Limb (tissue), 2 donors: Measurements from ENCODE around the gene KIF12.
"Not testable (repeated sequence)": the region's sequence is repeated elsewhere in the genome, so short reads cannot be mapped to it uniquely, and the experiment has no call there.

Experiments
- DNase-seq, 2 donors: peaks; one replicate each; pipeline ENCODE4 v3.0.0-alpha.2; 2016; ENCODE audit errors: extremely low spot score in 2 of 2

The KIF12 gene

GRCh38 chr9:114048533-114049415 is 50.3 kb downstream of the KIF12 start:
- DNase-seq: peak in 1 of 2 donors; percentile 14

- DNase-seq: peak in 1 of 2 donors; percentile 14
Observed at GRCh38 chr9:114047717-114048116, 51.4 kb downstream of the KIF12 start.

DNA sequence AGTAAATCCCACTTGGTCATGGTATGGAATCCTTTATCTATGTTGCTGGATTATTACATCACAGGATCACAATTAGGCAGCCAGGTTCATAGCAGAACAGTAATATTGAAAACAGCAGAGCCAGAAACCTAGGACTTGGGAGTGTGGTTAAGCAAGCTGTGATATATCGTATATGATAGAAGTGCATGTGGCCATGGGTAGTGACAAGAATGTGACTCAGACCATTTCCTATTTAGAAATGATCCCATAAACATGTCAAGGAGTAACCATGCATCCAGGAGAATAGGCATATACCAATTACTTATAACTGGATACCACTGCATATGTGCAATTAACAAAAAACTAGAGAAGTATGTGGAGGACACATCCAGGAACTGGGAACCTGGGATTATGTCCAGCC is 52.2 kb downstream of the KIF12 start:
- no peak for DNase-seq

DNA sequence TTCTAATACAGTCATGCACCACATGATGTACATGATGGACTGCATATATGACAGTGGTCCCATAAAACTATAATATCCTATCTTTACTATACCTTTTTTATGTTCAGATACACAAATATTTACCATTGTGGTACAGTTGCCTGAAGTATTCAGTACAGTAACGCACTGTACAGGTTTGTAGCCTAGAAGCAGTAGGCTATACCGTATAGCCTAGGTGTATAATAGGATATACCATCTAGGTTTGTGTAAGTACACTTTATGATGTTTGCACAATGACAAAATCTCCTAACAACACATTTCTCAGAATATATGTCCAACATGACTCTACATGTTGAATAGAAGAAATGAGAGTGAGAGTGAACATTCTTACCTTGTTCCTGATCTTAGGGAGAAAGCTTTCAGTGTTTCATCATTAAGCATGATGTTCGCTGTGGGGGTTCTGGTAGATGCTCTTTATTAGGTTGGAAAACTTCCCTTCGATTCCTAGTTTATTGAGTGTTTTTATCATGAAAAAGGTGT is 52.8 kb downstream of the KIF12 start:
- DNase-seq: no peak

GRCh38 chr9:114043660-114044059 is 55.4 kb downstream of the KIF12 start:
- DNase-seq: not testable (repeated sequence)
